WTC11 (cell line): ENCODE measurements around the gene PIP.

Source experiments
- CREB1 ChIP-seq: sonication (generic); formaldehyde crosslinking; IDR thresholded peaks from 2 replicates; pipeline ENCODE4 v1.8.0; 2023; ENCODE audit warnings: mild to moderate bottlenecking, missing genetic modification reagents
- CTCF ChIP-seq: fragments of 200-600 bp; IDR thresholded peaks from 2 replicates; pipeline ENCODE4 v1.8.0; 2022; ENCODE audit warnings: antibody characterized with exemption
- FOXP1 ChIP-seq: sonication (generic); formaldehyde crosslinking; IDR thresholded peaks from 2 replicates; pipeline ENCODE4 v1.8.0; 2022; ENCODE audit warnings: missing genetic modification reagents, mild to moderate bottlenecking, moderate library complexity, borderline replicate concordance
- NR3C1 ChIP-seq: sonication (generic); formaldehyde crosslinking; conservative IDR thresholded peaks from 2 replicates; pipeline ENCODE4 v1.8.1; 2023; ENCODE audit warnings: low read depth, mild to moderate bottlenecking, missing genetic modification reagents
- SP1 ChIP-seq: sonication (generic); formaldehyde crosslinking; conservative IDR thresholded peaks from 2 replicates; pipeline ENCODE4 v1.8.1; 2022; ENCODE audit warnings: missing genetic modification reagents
- ZNF416 ChIP-seq: fragments of 250-450 bp; sonication (Bioruptor Pico); IDR thresholded peaks from 2 replicates; pipeline ENCODE4 v1.9.0; 2021; ENCODE audit warnings: mild to moderate bottlenecking, inconsistent platforms

GRCh38 chr7:143188994-143189393 is 57.1 kb downstream of the PIP start:
- TF ChIP-seq CREB1 (CRISPR knock-in tag) (no peak), FOXP1 (CRISPR knock-in tag) (no peak), CTCF (no peak), ZNF416 (CRISPR knock-in tag) (no peak), SP1 (CRISPR knock-in tag) (no peak), NR3C1 (CRISPR knock-in tag) (no peak)
